Dermis blood vessel endothelial cell (primary cell): ENCODE measurements around the gene KCNK7. TPM values are rescaled to one million over a fixed set of nuclear protein-coding genes. Genes with fewer than 3 reads are reported as not detected.

Source experiments
- DNase-seq: peaks from one replicate; pipeline ENCODE4 v3.0.0; 2010
- total RNA-seq: library from RNA; depleted of rRNA; stranded (reverse); fragments of >200 nt; gene quantifications from 2 replicates; pipeline ENCODE4 v1.2.3, GENCODE V29; 2014

Gene KCNK7
- total RNA-seq, 1 donor from 2014 or later = 0.17 TPM

DNA sequence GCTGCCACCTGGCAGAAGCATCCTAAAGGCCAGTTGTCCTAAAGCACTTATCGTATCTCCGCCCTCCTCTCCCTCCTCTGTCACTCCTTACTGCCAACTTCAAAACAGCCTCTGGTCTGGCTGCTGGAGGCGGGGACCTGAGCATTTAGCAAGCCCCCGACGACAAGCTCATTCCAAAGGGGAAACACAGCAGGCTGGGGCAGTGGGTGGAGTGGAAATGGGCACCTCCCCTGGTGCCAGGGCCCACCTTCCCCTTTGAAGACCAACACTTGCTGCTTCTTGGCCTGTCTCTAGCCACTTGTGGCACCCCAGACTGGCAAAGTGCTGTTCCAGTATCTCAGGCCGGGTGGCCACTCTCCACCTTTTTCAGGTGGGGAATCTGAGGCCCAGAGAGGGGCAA is 14.8 kb upstream of the KCNK7 start:
- DNase-seq = no peak

DNA sequence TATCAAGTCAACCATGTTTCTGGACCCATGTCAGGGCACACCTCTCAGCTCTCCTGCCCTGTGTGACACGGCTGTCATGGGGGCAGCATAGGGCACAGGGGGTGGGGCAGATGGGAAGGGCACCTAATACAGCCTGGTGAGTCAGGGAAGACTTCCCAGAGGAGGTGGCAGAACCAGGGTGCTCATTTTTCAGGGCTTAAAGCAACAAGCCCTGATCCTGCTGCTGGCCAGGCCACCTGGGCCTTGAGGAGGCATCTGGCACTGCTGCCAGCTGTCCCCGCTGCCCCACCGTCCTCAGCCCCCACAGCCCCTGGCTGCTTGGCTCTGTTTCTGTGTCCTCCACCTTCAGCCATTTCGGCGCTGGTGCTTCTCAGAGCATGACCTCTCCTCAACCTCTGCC is 14.1 kb upstream of the KCNK7 start:
- no peak for DNase-seq

DNA sequence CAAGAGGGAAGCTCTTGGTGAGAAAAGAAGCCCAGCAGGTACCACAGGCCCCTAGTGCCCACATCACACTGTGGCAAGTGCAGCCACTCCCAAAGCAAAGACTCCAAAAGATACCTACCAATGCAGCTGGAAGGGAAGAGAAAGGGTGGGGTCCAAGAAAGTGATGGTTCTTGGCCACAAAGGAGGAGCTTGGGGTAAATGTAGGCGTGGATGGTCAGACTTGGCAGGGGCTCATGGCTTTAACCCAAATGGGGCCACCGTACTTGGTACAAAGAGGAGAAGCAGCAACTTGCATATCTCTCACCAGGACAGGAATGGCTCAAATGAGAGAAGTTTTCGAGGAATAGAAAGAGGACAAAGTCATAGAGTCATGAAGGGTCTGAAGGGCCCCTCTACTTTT is 13.6 kb upstream of the KCNK7 start:
- DNase-seq = no peak

DNA sequence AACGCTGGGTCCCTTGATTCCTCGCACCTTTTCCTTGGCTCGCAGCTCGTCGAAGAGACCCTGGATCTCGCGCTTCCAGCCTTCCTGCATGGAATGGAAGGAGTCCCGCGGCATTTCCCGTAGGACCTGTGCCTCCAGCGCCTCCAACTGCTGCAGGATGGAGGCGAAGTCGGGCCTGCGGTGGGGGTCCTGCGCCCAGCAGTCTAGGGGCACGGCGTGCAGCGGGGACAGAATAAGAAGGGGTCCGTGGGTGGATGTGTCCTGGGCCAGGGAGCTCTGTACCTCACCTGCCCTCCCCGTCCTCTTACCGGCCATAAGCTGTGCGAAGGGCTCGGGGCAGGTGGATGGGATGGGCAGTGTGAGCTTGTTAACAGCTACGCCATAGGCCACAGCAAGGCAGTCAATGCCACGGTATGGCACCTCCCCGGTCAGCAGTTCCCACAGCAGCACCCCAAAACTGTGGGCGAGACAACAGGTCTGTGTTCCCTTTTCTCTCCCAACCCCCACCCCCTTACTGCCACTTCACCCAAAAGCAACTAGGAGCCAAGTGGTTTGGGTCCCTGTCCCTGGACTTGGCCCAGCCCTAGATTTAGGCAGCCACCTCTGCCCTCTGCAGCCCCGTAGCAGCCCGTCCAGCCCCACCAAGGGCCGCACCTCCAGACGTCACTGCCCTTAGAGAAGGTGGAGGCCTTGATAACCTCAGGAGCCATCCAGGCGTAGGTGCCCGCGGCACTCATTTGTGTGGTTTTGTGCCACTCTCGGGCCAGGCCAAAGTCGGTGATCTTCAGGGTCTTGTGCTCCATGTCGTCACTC is 12.2 kb upstream of the KCNK7 start:
- no peak for DNase-seq

DNA sequence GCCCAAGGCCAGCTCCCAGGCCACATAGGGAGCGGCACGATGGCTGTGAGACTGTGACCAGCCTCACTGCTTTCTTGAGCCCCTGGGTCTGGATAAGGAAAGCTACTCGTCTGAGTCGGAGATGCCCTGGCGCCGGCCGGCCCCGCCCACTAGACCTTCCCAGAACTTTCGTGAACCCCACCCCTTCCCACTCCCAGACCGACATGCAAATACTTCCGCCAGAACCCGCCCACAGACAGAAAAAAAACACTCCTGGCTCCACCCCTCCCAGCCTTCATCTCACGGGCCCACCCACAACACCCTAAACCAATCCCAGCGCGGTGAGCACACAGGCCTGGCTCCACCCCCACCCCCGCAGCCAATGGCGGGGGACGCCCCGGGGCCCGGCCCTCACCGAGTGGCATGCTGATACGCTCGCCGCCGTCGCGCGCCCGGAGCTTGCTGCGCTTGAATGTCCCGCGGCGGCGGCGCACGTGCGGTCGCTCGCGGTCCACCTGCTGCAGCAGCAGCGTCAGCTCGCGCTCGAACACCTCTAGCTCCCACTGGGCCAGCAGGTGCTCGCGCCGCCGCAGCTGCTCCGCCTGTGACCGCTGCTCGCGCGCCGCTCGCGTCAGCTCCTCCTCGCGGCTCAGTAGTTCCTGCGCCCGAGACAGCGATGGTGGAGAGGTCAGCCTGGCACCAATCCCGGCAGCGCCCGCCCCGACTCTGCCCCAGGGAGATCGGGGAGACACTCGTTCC is 11.4 kb upstream of the KCNK7 start:
- DNase-seq = peak; percentile 95

DNA sequence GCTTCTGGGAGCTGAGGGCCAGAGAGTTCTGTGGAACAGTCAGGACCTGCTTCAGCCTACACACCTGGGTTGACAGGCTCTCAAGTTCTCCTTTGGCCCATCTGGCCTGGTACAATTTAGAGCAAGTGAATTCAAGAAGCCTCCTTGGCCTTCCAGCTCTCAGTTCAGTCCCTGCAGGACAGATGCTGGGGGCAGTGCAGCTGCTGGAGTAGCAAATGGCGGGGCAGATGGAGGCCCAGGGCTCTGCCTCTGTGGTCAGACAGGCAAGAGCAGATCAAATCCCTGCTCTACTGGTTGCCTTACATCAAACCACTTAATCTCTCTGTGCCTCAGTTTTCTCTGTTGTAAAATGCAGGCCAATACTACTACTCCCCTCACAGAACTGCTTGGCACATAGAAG is 8.7 kb upstream of the KCNK7 start:
- no peak for DNase-seq

DNA sequence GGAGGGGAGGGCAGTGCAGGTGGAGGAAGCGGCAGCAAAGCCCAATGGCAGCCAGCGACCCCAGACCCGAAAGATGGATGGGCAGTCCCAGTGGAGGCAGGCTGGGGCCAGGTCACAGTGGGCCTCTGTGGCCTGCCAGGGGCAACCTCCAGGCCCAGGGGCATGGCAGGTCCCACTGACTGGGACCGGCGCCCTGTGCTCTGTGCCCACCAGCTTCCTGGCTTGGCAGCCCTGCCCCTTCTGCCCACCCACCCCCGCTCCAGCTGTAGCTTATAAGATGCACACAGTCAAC is 4.3 kb upstream of the KCNK7 start:
- no peak for DNase-seq

DNA sequence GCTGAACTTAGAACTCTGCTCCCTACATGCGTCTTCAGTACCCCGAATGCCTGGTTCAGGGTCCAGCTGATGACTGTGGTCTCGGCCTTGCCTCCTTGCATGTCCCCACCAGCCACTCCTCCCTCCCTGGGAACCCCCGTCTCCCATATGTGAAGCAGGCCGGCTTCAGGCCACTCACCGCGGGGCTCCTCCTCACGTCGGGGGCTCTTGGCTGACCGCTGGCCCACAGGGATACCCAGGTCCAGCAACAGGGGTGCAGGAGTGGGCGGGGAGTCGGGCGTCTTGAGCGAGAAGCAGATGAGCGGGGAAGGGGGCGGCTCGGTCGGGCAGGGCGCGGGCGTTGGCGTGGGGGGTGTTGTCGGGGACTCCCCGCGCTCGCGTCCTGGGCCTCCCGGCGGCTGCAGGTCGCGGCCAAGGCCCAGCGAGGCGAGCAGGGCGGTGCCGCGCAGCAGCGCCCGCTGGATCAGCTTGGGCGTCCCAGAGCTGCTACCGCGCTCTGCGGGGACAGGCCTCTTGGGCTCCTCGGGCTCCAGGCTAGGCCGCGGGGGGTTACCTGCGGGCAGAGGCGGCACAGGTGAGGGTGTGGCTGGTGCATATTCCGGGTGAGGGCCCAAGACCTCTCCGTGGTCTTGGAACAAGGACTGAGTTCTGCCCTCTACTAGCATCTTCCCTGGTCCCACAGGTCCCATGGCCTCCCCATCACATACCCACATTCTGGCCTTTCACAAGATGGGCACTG is 3.8 kb upstream of the KCNK7 start:
- no peak for DNase-seq

DNA sequence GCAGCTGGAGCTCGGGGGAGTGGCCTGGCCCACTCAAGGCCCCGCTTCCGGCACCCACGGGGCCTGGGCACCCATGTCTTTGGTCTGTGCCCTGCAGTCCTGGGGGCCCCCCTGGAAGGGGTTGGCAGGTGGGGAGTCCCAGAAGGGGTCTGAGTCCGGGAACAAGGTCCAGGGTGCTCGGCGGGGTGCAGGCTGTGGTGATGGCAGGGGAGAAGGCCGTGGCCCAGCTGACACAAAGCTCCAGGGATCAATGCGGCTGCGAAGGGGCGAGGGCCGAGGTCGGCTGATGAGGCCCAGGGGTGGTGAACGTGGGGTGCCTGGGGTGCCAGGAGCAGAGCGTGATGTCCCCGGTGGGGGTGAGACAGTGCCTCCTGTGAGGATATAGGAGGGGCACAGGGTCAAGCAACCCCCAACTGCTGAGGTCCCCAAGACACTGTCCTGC is 2.7 kb upstream of the KCNK7 start:
- DNase-seq = no peak

DNA sequence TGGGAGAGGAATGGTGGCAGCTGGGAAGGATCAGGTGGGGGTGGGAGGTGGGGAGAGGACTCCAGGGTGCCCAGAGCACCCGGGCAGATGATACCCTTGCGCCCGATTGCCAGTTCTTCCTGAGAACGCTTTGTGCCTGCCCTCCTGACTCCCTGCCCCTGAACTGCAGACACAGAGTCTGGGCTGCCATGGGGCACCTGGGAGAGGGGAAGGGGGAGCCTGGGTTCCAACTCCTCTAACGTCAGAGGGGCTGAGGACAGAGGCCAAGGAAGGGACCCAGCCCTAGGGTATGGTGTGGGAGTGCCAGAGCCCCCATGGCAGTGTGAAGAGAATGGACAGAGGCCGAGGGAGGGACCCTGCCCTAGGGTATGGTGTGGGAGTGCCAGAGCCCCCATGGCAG is 920 bp upstream of the KCNK7 start:
- no peak for DNase-seq

DNA sequence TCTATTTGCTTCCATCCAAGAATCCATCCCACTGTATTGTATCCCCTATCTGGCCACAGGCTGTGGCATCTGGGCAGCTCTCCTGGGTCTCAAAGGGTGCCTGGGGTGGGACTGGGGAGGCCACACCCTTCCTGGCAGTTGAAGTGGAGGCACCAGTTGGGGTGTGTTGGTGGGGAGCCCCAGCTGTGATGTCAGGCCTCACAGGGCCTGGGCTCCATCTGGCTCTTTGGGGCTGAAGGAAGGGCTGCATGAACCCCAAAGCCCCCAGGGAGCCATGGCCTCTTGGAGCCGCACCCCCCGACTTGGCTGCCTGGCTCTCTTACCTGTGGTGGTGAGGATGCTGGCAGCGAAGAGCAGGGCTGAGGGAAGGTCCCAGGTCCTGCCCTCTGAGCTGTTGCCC is 469 bp downstream of the KCNK7 start:
- no peak for DNase-seq

DNA sequence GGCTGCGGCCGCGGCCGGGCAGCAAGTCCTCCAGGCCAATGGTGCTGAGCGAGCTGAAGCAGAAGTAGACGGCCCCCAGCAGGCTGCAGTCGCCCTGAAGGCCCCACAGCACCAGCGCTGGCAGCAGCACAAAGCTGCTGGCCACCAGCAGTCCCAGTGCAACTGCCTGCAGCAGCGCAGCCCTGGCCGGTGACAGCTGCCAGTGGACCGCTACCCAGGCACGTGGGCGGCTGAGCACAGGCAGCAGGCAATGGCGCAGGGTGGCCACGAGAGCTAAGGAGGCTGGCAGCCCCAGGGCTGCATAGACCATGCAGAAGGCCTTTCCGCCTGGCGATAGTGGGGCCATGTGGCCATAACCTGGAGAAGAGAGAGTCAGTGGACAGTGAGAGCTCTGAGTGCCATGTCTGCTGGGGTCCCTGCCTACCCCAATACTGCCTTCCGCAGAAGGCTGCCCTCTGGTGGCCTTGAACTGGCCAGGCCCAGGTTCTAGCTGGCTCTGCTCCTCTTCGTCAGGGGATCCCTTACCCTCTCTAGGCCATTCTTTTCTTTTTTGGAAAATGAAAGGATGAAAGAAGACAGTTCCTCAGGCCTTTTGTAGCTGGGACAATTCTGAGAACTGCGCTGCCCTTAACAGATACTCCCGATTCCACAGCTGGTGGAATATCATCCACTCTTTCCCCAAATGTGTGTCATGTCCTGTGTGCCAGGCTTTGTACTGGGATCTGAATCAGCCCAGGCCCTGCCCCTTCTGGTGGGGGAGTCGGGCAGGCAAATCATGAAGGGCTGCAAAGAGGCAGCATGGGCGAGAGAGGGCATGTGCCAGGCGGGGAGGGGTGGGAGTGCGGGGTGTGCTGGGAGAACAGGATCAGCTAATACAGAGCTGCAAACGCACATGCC is 1.8 kb downstream of the KCNK7 start:
- peak; percentile 64 for DNase-seq

DNA sequence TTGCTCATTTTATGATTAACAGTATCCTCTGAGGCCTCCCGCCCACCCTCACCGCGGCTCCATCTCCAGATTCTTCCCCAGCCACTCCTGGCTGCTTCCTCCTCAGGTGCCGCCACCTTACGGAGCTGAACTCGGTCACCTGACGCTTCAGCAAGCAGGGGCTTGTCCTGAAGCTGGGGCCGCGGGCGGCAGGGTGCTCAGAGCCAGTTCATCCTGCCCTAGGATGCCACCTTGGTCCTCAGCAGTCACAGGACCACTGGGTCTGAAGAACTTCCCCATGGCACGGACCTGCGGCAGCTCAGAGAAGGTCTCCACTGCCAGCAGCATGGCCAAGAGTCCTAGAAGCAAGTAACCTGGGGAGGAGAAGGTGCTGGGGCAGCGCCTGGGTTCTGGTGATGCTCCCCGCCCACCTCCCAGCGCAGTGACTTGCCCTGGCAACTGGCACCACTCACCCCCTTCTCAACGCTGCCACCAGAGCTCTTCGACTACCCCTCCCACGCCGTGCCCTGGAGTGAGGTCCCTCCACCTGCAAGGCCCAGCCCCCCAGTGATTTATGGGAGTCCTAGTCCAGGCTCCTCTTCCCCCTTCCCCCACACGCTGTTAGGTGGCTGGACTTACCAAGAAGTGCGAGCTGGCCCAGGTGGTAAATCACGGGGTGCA is 2.6 kb downstream of the KCNK7 start:
- DNase-seq = no peak

DNA sequence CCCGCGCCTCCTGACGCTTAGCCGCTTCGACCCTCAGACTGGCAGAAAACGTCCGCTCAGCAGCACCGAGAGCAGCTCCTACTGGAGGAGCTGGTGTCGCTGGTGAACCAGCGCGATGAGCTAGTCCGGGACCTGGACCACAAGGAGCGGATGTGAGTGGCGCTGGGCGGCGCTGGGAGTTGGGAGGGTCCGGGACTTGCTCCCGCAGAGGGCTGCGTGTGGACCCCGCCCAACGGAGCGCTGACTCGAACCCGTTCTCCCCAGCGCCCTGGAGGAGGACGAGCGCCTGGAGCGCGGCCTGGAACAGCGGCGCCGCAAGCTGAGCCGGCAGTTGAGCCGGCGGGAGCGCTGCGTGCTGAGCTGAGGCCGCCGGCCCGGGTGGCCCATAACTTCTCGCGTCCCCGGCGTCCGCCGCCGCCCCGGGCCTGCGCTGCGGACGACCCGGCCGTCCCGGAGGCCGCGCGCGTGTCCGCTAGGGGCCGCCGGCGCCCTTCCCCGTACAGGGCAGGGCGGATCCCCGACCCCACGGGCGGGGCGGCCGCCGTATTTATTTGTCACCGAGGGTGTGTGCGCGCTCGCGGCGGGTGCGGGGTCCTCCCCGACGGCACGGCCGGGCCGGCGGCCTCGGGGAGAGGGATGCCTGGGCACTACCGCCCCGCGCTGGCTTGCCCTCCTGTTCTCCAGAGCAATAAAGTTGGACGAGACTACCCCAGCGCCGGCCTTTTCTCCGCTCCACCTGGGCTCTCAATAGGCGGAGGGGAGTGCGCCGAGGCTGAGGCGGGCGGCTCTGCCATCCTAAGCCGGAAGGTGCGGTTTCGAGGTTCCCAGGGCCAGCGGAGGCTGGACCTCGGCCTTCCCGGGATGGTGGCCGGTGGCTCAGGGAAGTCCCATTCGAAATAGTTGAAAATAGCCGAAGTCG is 3.4 kb downstream of the KCNK7 start:
- DNase-seq = peak; percentile 75

DNA sequence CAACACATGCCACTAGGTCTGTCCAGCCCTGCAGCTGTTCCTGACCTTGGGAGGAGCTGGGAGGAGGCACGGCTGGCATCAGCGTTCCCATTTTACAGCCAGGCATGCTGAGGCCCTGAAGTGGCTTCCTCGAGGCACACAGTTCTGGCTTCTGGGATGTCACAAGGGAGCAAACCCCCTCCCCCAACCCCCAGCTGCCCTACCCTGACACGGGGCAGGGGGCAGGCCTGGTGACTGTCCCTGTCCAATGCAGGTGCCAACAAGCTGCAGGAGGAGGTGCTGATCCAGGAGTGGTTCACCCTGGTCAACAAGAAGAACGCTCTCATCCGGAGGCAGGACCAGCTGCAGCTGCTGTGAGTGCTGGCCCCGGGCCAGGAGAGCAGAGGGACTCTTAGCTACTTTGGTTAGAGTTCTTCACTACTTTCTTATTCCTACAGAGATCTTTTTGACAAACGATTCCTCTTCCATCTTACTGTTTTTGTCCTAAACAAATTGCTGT is 5.3 kb downstream of the KCNK7 start:
- DNase-seq = peak; percentile 37

DNA sequence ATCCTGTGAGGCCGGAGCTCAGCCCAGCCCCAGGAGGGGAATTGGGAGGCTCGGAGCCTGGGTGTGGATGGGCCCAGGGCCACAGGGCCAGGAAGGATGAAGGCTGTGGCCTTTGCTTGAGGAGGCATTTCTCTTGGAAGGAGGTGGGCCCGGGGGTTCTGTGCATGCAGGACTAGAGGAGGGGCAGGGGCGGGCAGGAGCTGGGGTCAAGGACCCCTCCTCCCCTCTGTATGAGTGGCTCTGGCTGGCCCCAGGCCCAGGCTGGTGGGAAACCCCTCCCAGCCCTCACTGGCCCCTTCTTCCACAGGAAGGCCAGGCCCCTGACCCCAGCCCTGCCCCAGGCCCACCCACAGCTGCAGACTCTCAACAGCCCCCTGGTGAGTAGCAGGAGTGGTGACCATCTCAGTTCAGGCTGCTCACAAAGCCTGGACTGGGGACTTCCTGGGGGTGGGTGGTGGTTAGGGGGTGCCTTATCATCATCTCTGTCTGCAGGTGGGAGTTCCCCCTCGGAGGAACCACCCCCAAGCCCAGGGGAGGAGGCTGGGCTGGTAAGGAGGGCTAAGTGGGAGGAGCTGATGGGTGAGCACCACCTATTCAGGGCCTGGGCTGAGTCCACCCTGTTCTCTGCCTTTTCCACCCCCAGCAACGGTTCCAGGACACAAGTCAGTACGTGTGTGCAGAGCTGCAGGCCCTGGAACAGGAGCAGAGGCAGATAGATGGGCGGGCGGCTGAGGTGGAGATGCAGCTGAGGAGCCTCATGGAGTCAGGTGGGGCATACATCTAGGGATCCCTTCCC is 6.0 kb downstream of the KCNK7 start:
- no peak for DNase-seq

DNA sequence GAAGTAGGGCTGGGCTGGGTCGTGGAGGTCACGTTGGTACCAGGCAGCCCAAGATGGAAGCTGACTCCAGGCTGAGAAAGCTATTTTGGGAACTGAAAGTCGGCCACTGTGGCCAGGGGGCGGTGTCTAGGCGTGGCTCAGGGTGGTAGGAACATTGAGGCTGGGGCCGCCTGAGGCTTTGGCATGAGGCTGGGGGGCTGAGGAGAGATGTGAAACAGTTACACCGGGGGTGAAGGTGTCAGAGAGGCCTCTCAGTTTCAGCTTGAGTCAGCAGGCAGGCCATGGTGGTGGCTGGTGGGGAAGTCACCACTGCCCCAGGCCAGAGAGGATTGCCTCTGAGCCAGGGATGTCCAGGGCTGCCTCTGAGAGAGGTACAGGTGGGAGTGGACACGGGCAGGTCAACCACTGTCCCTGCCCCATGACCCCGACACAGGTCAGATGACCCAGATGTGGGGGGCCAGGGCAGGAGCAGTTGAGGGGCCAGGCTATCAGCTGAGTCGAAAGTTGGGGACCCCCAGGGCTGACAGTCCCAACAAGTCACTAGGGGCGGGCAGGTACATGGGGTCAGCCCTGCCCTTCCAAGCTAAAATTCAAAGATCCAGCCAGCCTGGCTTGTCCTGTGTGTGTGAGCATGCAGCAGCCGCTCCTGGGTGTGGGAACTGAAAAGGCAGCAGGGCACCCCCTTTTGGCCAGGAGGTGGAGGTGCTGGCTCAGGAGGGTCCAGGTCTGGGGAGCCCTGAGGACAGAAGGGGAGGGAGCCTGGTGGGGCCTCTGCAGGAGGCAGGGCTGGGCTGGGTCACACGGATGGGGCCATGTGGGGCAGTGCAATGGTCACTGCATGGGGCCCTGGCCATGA is 7.2 kb downstream of the KCNK7 start:
- peak; percentile 85 for DNase-seq

DNA sequence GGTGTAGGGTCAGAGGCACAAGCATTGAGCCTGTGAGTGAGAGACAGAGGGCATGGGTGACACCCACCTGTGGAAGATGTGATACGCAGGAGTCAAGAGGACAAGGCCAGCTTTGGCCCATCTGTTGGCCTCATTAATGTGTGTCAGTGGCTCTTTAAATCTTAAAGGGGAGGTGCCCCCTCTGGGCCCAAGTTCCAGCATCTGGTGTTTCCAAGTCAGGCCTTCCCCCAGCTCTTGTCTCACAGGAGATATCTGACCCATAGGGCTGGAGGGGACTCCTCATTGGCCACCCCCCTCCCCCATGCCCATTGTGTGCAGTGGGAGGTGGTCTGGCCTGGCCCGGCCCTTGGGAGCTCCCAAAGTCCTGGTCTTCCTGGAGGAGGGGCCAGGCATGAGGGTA is 8.9 kb downstream of the KCNK7 start:
- DNase-seq = no peak

DNA sequence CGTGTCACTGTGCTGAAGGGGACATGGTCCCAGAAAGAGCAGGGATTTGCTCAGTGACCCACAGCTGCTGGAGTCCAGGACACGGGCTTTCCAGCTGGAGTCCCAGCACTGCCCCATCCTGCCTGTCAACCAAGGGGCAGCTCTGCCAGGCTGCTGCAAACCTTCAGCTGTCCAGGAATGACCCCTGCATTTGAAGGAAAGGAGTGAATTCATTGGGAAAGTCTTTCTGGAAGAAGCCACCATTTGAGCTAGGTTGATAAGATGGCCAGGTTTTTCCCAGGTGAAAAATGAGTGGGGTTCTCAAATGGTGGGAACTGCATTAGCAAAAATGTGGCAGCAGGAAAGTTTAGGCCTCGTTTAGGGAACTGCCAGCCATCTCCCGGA is 9.4 kb downstream of the KCNK7 start:
- DNase-seq = no peak
